Neural progenitor cell (in vitro differentiated cells): Measurements from ENCODE around the gene RGCC. TPM values are rescaled to one million over a fixed set of nuclear protein-coding genes. Genes with fewer than 3 reads are reported as not detected.

ENCODE experiments used
- DNase-seq: peaks from one replicate; pipeline ENCODE4 v3.0.0-alpha.2; 2016; ENCODE audit warnings: low spot score
- H2AFZ ChIP-seq: fragments of 200-600 bp; sonication (generic); replicated peaks from 2 replicates; pipeline ENCODE4 v1.6.1; 2016; ENCODE audit warnings: antibody characterized with exemption
- H3F3A ChIP-seq: fragments of 200-600 bp; sonication (generic); 2 replicates; pipeline ENCODE4 v1.6.1; 2016; ENCODE audit warnings: antibody characterized with exemption, low read depth
- H3K27ac ChIP-seq: fragments of 200-600 bp; sonication (generic); 2 replicates; pipeline ENCODE4 v1.5.1; 2016; ENCODE audit warnings: mild to moderate bottlenecking
- H3K27me3 ChIP-seq: fragments of 200-600 bp; sonication (generic); 2 replicates; pipeline ENCODE4 v1.6.1; 2016; ENCODE audit warnings: mild to moderate bottlenecking, moderate library complexity
- H3K36me3 ChIP-seq: fragments of 200-600 bp; sonication (generic); 2 replicates; pipeline ENCODE4 v1.5.1; 2016
- H3K4me1 ChIP-seq: fragments of 200-600 bp; sonication (generic); 2 replicates; pipeline ENCODE4 v1.6.1; 2016; ENCODE audit warnings: mixed run types
- H3K4me2 ChIP-seq: fragments of 200-600 bp; sonication (generic); 2 replicates; pipeline ENCODE4 v1.6.1; 2016
- H3K4me3 ChIP-seq: fragments of 200-600 bp; sonication (generic); 2 replicates; pipeline ENCODE4 v1.5.1; 2016
- H3K79me2 ChIP-seq: fragments of 200-600 bp; sonication (generic); 2 replicates; pipeline ENCODE4 v1.6.1; 2016; ENCODE audit warnings: low read depth
- H3K9ac ChIP-seq: fragments of 200-600 bp; sonication (generic); 2 replicates; pipeline ENCODE4 v1.6.1; 2016
- H3K9me3 ChIP-seq: fragments of 200-600 bp; sonication (generic); 2 replicates; pipeline ENCODE4 v1.5.1; 2016; ENCODE audit warnings: low read depth
- H4K20me1 ChIP-seq: fragments of 200-600 bp; sonication (generic); 2 replicates; pipeline ENCODE4 v1.6.1; 2016; ENCODE audit warnings: low read depth
- H3K27ac Mint-ChIP-seq: 3 replicates; pipeline ENCODE4 v1.8.0; 2021; ENCODE audit warnings: mixed read lengths
- H3K27me3 Mint-ChIP-seq: 2 replicates; pipeline ENCODE4 v1.8.0; 2022; ENCODE audit warnings: low read depth, mild to moderate bottlenecking, inconsistent platforms, moderate library complexity, mixed read lengths; ENCODE audit not compliant: insufficient read depth
- H3K36me3 Mint-ChIP-seq: 3 replicates; pipeline ENCODE4 v1.8.0; 2021; ENCODE audit warnings: mixed read lengths
- H3K4me1 Mint-ChIP-seq: 3 replicates; pipeline ENCODE4 v1.8.0; 2021; ENCODE audit warnings: mixed read lengths
- H3K4me3 Mint-ChIP-seq: 3 replicates; pipeline ENCODE4 v1.8.0; 2021; ENCODE audit warnings: mild to moderate bottlenecking, moderate library complexity, mixed read lengths
- H3K9me3 Mint-ChIP-seq: 3 replicates; pipeline ENCODE4 v1.8.0; 2020; ENCODE audit warnings: mixed read lengths
- EZH2 ChIP-seq: fragments of 200-600 bp; sonication (generic); IDR thresholded peaks from 2 replicates; pipeline ENCODE4 v1.6.1; 2017; ENCODE audit warnings: antibody characterized with exemption, mild to moderate bottlenecking, moderate library complexity
- EZH2phosphoT487 ChIP-seq: fragments of 200-600 bp; sonication (generic); IDR thresholded peaks from 2 replicates; pipeline ENCODE4 v1.6.1; 2017; ENCODE audit warnings: antibody characterized with exemption
- total RNA-seq: library from RNA; depleted of rRNA; stranded (reverse); fragments of >200 nt; gene quantifications from 2 replicates; pipeline ENCODE4 v1.2.3, GENCODE V29; 2015; ENCODE audit warnings: low replicate concordance
- TF ChIP-seq, protein P1 (sequence below): fragments of 200-600 bp; sonication (generic); IDR thresholded peaks from 2 replicates; pipeline ENCODE4 v1.5.1; 2017; ENCODE audit warnings: antibody characterized with exemption, mild to moderate bottlenecking

Gene RGCC
- total RNA-seq, 1 donor from 2014 or later, result not detected

GRCh38 chr13:41496420-41497234, 39.3 kb downstream of the RGCC start:
- Histone ChIP-seq H3F3A (no peaks in the 10 kb centered on the region), H3K36me3 (no peaks in the 10 kb centered on the region), H3K27me3 (no peaks in the 10 kb centered on the region), H3K9me3 (no peaks in the 10 kb centered on the region), H3K4me2 (no peak overlapping the region), H3K79me2 (no peaks in the 10 kb centered on the region), H3K4me1 (peaks cover 11% of the 10 kb centered on the region), H3K4me3 (no peak overlapping the region), H4K20me1 (no peaks in the 10 kb centered on the region), H3K9ac (no peak overlapping the region), H2AFZ (no peak overlapping the region), H3K27ac (no peak overlapping the region)
- TF ChIP-seq, protein P1, sequence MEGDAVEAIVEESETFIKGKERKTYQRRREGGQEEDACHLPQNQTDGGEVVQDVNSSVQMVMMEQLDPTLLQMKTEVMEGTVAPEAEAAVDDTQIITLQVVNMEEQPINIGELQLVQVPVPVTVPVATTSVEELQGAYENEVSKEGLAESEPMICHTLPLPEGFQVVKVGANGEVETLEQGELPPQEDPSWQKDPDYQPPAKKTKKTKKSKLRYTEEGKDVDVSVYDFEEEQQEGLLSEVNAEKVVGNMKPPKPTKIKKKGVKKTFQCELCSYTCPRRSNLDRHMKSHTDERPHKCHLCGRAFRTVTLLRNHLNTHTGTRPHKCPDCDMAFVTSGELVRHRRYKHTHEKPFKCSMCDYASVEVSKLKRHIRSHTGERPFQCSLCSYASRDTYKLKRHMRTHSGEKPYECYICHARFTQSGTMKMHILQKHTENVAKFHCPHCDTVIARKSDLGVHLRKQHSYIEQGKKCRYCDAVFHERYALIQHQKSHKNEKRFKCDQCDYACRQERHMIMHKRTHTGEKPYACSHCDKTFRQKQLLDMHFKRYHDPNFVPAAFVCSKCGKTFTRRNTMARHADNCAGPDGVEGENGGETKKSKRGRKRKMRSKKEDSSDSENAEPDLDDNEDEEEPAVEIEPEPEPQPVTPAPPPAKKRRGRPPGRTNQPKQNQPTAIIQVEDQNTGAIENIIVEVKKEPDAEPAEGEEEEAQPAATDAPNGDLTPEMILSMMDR, result no peak
- TF ChIP-seq EZH2phosphoT487 (no peak), EZH2 (no peak)
- peaks cover 7% of the 10 kb centered on the region for H3K9me3 Mint-ChIP-seq
- H3K36me3 Mint-ChIP-seq, result no peaks in the 10 kb centered on the region
- no peak for DNase-seq
- H3K27ac Mint-ChIP-seq, result no peak overlapping the region
- peaks cover 34% of the 10 kb centered on the region for H3K4me1 Mint-ChIP-seq
- peaks cover 20% of the 10 kb centered on the region for H3K27me3 Mint-ChIP-seq
- H3K4me3 Mint-ChIP-seq, result no peak overlapping the region

DNA sequence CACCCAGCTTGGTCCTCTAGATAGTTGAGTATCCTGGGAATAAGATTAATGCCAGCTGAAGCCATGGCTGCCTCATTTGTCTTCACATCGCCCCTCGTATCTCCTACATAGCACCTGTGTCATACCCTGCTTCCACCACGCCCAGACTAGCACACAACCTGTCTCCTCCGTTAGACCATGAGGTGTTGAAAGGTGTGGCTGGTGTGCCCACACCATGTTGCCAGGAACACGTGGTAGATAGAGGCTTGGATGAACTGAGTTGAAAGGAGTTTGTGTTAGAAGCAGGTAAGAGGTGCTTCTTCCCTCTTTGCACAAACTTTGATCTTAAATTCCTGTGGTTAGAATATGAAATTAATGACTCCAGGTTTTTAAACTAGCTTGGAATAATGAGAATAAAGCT, 40.1 kb downstream of the RGCC start:
- Histone ChIP-seq H2AFZ (no peak overlapping the region), H3K9ac (no peak overlapping the region), H4K20me1 (no peaks in the 10 kb centered on the region), H3K4me2 (no peak overlapping the region), H3K27ac (no peak overlapping the region), H3K27me3 (no peaks in the 10 kb centered on the region), H3K79me2 (no peaks in the 10 kb centered on the region), H3K4me3 (no peak overlapping the region), H3K9me3 (no peaks in the 10 kb centered on the region), H3K36me3 (no peaks in the 10 kb centered on the region), H3K4me1 (peaks cover 11% of the 10 kb centered on the region), H3F3A (no peaks in the 10 kb centered on the region)
- H3K9me3 Mint-ChIP-seq, result peaks cover 7% of the 10 kb centered on the region
- no peak for TF ChIP-seq EZH2phosphoT487
- no peak for TF ChIP-seq EZH2
- TF ChIP-seq, protein P1, result no peak
- no peak for DNase-seq
- no peaks in the 10 kb centered on the region for H3K36me3 Mint-ChIP-seq
- H3K27me3 Mint-ChIP-seq, result peaks cover 19% of the 10 kb centered on the region
- peaks cover 34% of the 10 kb centered on the region for H3K4me1 Mint-ChIP-seq
- H3K27ac Mint-ChIP-seq, result peak overlapping the region; percentile 60
- no peak overlapping the region for H3K4me3 Mint-ChIP-seq

DNA sequence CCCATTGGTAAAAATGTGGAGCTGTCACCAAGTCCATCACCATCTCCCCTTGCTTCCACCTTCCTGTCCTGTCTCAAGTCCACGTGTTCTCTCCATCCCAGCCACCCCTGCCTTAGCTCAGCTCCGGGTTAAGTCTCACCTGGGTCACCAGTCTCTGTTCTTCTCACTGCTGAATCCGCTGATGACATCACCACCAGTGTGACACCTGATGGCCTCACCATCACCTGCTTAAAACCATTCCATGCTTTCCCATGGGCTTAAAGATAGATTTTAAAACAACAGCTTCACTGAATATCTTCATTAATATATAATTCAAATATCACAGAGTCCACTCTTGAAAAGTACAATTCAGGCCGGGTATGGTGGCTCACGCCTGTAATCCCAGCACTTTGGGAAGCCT, 42.1 kb downstream of the RGCC start:
- no peaks in the 10 kb centered on the region for H3K27me3 ChIP-seq
- no peaks in the 10 kb centered on the region for H3K36me3 ChIP-seq
- Mint-ChIP-seq H3K4me1 (peaks cover 30% of the 10 kb centered on the region), H3K27ac (no peak overlapping the region), H3K9me3 (peaks cover 16% of the 10 kb centered on the region), H3K27me3 (peaks cover 24% of the 10 kb centered on the region), H3K36me3 (no peaks in the 10 kb centered on the region), H3K4me3 (no peak overlapping the region)
- no peaks in the 10 kb centered on the region for H3K79me2 ChIP-seq
- no peak for DNase-seq
- H3K9me3 ChIP-seq, result no peaks in the 10 kb centered on the region
- no peak overlapping the region for H3K9ac ChIP-seq
- no peak overlapping the region for H2AFZ ChIP-seq
- no peaks in the 10 kb centered on the region for H3F3A ChIP-seq
- peaks cover 11% of the 10 kb centered on the region for H3K4me1 ChIP-seq
- no peak overlapping the region for H3K4me3 ChIP-seq
- no peak overlapping the region for H3K27ac ChIP-seq
- TF ChIP-seq EZH2 (no peak), EZH2phosphoT487 (no peak)
- TF ChIP-seq, protein P1, result no peak
- H4K20me1 ChIP-seq, result no peaks in the 10 kb centered on the region
- no peak overlapping the region for H3K4me2 ChIP-seq
